OCI-LY1 (cell line): ENCODE data around the gene VEPH1.

Experiments
- H2AFZ ChIP-seq: fragments of 200-600 bp; sonication (generic), shearing (Covaris generic); 2 replicates; pipeline ENCODE4 v1.6.0; 2014; ENCODE audit warnings: antibody characterized with exemption, mild to moderate bottlenecking, low read length
- H3F3A ChIP-seq: fragments of 200-600 bp; sonication (generic), shearing (Covaris generic); 2 replicates; pipeline ENCODE4 v1.6.0; 2014; ENCODE audit warnings: mild to moderate bottlenecking, antibody characterized with exemption, low read length, moderate library complexity; ENCODE audit not compliant: insufficient read depth
- H3K27ac ChIP-seq: fragments of 200-600 bp; sonication (generic); 2 replicates; pipeline ENCODE4 v1.5.1; 2014; ENCODE audit warnings: low read length, mixed run types, mild to moderate bottlenecking, low read depth; ENCODE audit not compliant: poor library complexity, severe bottlenecking
- H3K27me3 ChIP-seq: fragments of 200-600 bp; sonication (generic); 2 replicates; pipeline ENCODE4 v1.6.0; 2014; ENCODE audit warnings: antibody characterized with exemption, mild to moderate bottlenecking, low read length, moderate library complexity; ENCODE audit not compliant: insufficient read depth
- H3K36me3 ChIP-seq: fragments of 200-600 bp; sonication (generic); 2 replicates; pipeline ENCODE4 v1.6.1; 2014; ENCODE audit warnings: mild to moderate bottlenecking, antibody characterized with exemption, low read length, moderate library complexity, mixed read lengths; ENCODE audit not compliant: insufficient read depth
- H3K4me1 ChIP-seq: fragments of 200-600 bp; sonication (generic); 2 replicates; pipeline ENCODE4 v1.5.1; 2014; ENCODE audit warnings: mild to moderate bottlenecking, low read length, moderate library complexity; ENCODE audit not compliant: insufficient read depth, severe bottlenecking
- H3K4me2 ChIP-seq: fragments of 200-600 bp; sonication (generic), shearing (Covaris generic); 2 replicates; pipeline ENCODE4 v1.6.1; 2014; ENCODE audit warnings: low read length
- H3K4me3 ChIP-seq: fragments of 200-600 bp; sonication (generic); 2 replicates; pipeline ENCODE4 v1.5.1; 2014; ENCODE audit warnings: low read length, low read depth, mild to moderate bottlenecking, mixed read lengths; ENCODE audit not compliant: poor library complexity, severe bottlenecking
- H3K79me2 ChIP-seq: fragments of 200-600 bp; shearing (Covaris generic); 2 replicates; pipeline ENCODE4 v1.6.1; 2016; ENCODE audit warnings: mixed run types, low read length, mixed read lengths; ENCODE audit not compliant: insufficient read depth
- H3K9ac ChIP-seq: fragments of 200-600 bp; sonication (generic), shearing (Covaris generic); 2 replicates; pipeline ENCODE4 v1.6.1; 2014; ENCODE audit warnings: mild to moderate bottlenecking, low read length, mixed read lengths
- H3K9me2 ChIP-seq: fragments of 200-600 bp; sonication (generic), shearing (Covaris generic); 2 replicates; pipeline ENCODE4 v1.6.1; 2014; ENCODE audit warnings: low read depth, mild to moderate bottlenecking, low read length, mixed read lengths
- H3K9me3 ChIP-seq: fragments of 200-600 bp; shearing (Covaris generic); 2 replicates; pipeline ENCODE4 v1.6.1; 2014; ENCODE audit warnings: low read length, mixed read lengths
- H4K20me1 ChIP-seq: fragments of 200-600 bp; sonication (generic), shearing (Covaris generic); 2 replicates; pipeline ENCODE4 v1.6.0; 2016; ENCODE audit warnings: mild to moderate bottlenecking, low read length; ENCODE audit not compliant: insufficient read depth
- CTCF ChIP-seq: fragments of 200-600 bp; sonication (generic), shearing (Covaris generic); IDR thresholded peaks from 2 replicates; pipeline ENCODE4 v1.5.1; 2017; ENCODE audit warnings: mild to moderate bottlenecking, antibody characterized with exemption, low read length, moderate library complexity, mixed read lengths
- EZH2 ChIP-seq: fragments of 200-600 bp; sonication (generic), shearing (Covaris generic); IDR thresholded peaks from 2 replicates; pipeline ENCODE4 v1.8.0; 2017; ENCODE audit warnings: borderline replicate concordance, mixed run types, mild to moderate bottlenecking, antibody characterized with exemption, low read length, moderate library complexity, mixed read lengths

VEPH1 gene

GRCh38 chr3:157512534-157512933 is 9.3 kb upstream of the VEPH1 start:
- Histone ChIP-seq H3K9ac (no peak overlapping the region), H2AFZ (no peak overlapping the region), H3K4me3 (no peak overlapping the region), H3K27me3 (no peaks in the 10 kb centered on the region), H3K4me2 (no peak overlapping the region), H3K9me2 (no peaks in the 10 kb centered on the region), H3K79me2 (no peaks in the 10 kb centered on the region), H3F3A (no peaks in the 10 kb centered on the region), H3K9me3 (no peaks in the 10 kb centered on the region), H3K27ac (no peak overlapping the region), H4K20me1 (no peaks in the 10 kb centered on the region), H3K36me3 (no peaks in the 10 kb centered on the region), H3K4me1 (no peaks in the 10 kb centered on the region)
- TF ChIP-seq CTCF (no peak), EZH2 (no peak)

GRCh38 chr3:157508461-157508860 is 5.2 kb upstream of the VEPH1 start:
- H3K4me1 ChIP-seq, result no peaks in the 10 kb centered on the region
- no peak overlapping the region for H3K4me3 ChIP-seq
- H3K36me3 ChIP-seq, result no peaks in the 10 kb centered on the region
- H3F3A ChIP-seq, result no peaks in the 10 kb centered on the region
- no peak overlapping the region for H3K9ac ChIP-seq
- no peaks in the 10 kb centered on the region for H4K20me1 ChIP-seq
- no peak overlapping the region for H3K4me2 ChIP-seq
- H3K79me2 ChIP-seq, result no peaks in the 10 kb centered on the region
- TF ChIP-seq EZH2 (no peak), CTCF (no peak)
- no peaks in the 10 kb centered on the region for H3K9me2 ChIP-seq
- H3K27ac ChIP-seq, result no peak overlapping the region
- no peaks in the 10 kb centered on the region for H3K9me3 ChIP-seq
- no peak overlapping the region for H2AFZ ChIP-seq
- H3K27me3 ChIP-seq, result no peaks in the 10 kb centered on the region

GRCh38 chr3:157501863-157502262 is 1.4 kb downstream of the VEPH1 start:
- no peak overlapping the region for H2AFZ ChIP-seq
- TF ChIP-seq CTCF, result no peak
- TF ChIP-seq EZH2, result no peak
- no peaks in the 10 kb centered on the region for H4K20me1 ChIP-seq
- H3K36me3 ChIP-seq, result no peaks in the 10 kb centered on the region
- H3K4me2 ChIP-seq, result no peak overlapping the region
- no peak overlapping the region for H3K27ac ChIP-seq
- no peaks in the 10 kb centered on the region for H3K9me3 ChIP-seq
- H3F3A ChIP-seq, result no peaks in the 10 kb centered on the region
- H3K79me2 ChIP-seq, result no peaks in the 10 kb centered on the region
- H3K9me2 ChIP-seq, result no peaks in the 10 kb centered on the region
- H3K4me3 ChIP-seq, result no peak overlapping the region
- H3K4me1 ChIP-seq, result no peaks in the 10 kb centered on the region
- 0 out of 2 replicates have a peak, but pooled peaks cover 4% of the 10 kb centered on the region for H3K27me3 ChIP-seq
- no peak overlapping the region for H3K9ac ChIP-seq
